PC-3 (cell line): ENCODE data around the gene NUDT1.

Experiments used
- CTCF ChIP-seq: fragments of 300-600 bp; sonication (generic); conservative IDR thresholded peaks from 2 replicates; pipeline ENCODE4 v1.5.1; 2017; ENCODE audit warnings: antibody characterized with exemption, low read depth, mild to moderate bottlenecking, low read length
- EZH2 ChIP-seq: fragments of 300-600 bp; sonication (generic); IDR thresholded peaks from one replicate; pipeline ENCODE4 v1.6.1; 2017; ENCODE audit warnings: antibody characterized with exemption, mild to moderate bottlenecking, low read length; ENCODE audit not compliant: unreplicated experiment
- EZH2phosphoT487 ChIP-seq: fragments of 300-600 bp; sonication (generic); IDR thresholded peaks from 2 replicates; pipeline ENCODE4 v1.6.1; 2018; ENCODE audit warnings: mild to moderate bottlenecking, antibody characterized with exemption, low read length, borderline replicate concordance

DNA sequence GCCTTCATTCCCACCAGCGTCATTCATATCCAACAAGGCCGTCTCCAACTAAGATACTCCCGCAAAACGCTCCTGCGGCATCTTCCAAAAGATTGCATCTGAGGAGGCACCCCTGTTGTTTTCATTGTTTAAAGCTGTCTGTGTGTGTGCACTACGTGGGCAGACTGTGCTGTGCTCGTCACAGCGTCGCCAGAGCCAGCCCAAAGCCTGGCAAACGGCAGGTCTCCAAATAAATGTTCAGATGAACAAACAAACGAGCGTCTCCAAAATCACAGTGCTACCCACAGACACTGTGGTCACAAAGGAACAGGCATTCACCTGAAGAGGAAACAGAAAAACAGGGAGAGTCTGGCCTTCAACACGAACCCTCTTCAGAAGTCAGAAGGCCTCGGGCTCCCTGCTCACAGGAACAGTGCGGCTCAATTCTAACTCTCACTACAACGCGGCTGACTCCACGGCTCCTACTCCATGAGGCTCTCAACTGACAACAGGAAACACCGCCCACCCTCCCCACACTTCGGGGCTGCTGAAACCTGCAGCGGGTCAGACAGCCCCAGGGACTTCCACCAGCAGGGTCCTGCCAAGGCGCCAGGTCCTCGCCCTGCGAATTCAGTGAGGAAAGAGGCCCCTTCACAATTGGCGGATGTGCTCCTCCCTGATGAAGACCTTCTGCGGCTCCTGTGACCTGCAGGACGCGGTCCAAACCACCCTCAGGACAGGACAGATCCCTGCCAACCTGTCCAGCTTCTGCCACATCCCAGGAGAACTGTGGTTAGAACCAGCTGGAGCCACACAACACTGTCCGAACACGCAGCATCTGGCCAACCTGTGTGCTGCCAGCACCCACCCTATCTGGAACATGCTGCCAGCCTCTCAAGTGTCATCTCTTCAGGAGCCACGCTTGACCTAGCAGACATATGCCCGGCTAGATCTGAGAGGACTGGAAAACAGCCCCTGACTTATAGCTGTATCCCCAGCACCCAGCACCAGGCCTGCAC lies 45.3 kb upstream of the NUDT1 start:
- TF ChIP-seq CTCF (no peak), EZH2 (no peak), EZH2phosphoT487 (no peak)
